H1 (cell line): ENCODE data around the gene ALK. TPM values are rescaled to one million over a fixed set of nuclear protein-coding genes. Genes with fewer than 3 reads are reported as not detected.
A peak's percentile ranks its signal among the peaks of the same experiment; 100 is the strongest.

Source experiments
- CTCF ChIA-PET: fragments of 300-600 bp; sonication (Branson Sonifier 250); formaldehyde crosslinking; loops from one replicate; lab custom pipeline; 2021; ENCODE audit not compliant: partially characterized antibody; lab: Charles Lee
- POLR2A ChIA-PET: fragments of 300-600 bp; sonication (Branson Sonifier 250); formaldehyde crosslinking; loops from one replicate; lab custom pipeline; 2021; ENCODE audit warnings: inconsistent platforms; ENCODE audit not compliant: partially characterized antibody; lab: Charles Lee
- DNase-seq, 2 experiments: peaks; one replicate each; pipeline versions ENCODE4 v3.0.0 to v3.0.0-alpha.2; 2010 to 2022; ENCODE audit warnings: low spot score in 2 of 2, low read depth in 1 of 2, mixed read lengths in 1 of 2
- FAIRE-seq: peaks from 2 replicates; lab custom pipeline; 2011; peaks lifted over from hg19 to GRCh38; lab: Jason Lieb, UNC
- H2AFZ ChIP-seq: 2 replicates; pipeline ENCODE4 v1.8.1; 2012; ENCODE audit warnings: low read length, inconsistent platforms
- H2AK5ac ChIP-seq: 2 replicates; pipeline ENCODE4 v1.6.1; 2013; ENCODE audit warnings: low read depth, low read length
- H2BK120ac ChIP-seq: replicated peaks from 2 replicates; pipeline ENCODE3; 2013; ENCODE audit warnings: low read depth, low read length, inconsistent platforms
- H2BK12ac ChIP-seq: 2 replicates; pipeline ENCODE4 v1.6.1; 2013; ENCODE audit warnings: low read depth, low read length
- H2BK15ac ChIP-seq: 2 replicates; pipeline ENCODE4 v1.6.1; 2013; ENCODE audit warnings: low read length
- H2BK20ac ChIP-seq: 2 replicates; pipeline ENCODE4 v1.6.1; 2013; ENCODE audit warnings: low read length
- H2BK5ac ChIP-seq: 2 replicates; pipeline ENCODE4 v1.6.1; 2013; ENCODE audit warnings: low read depth, low read length
- H3K14ac ChIP-seq: 2 replicates; pipeline ENCODE4 v1.6.1; 2013; ENCODE audit warnings: inconsistent platforms; ENCODE audit not compliant: insufficient read length
- H3K18ac ChIP-seq: 2 replicates; pipeline ENCODE4 v1.6.1; 2013; ENCODE audit warnings: low read length; ENCODE audit errors: extremely low read depth
- H3K23ac ChIP-seq: 2 replicates; pipeline ENCODE4 v1.6.1; 2013; ENCODE audit warnings: inconsistent platforms; ENCODE audit not compliant: insufficient read length
- H3K23me2 ChIP-seq: 2 replicates; pipeline ENCODE4 v1.6.1; 2013; ENCODE audit warnings: low read depth, low read length
- H3K27ac ChIP-seq: 2 replicates; pipeline ENCODE4 v1.6.1; 2011; ENCODE audit warnings: low read depth, low read length, inconsistent platforms
- H3K27me3 ChIP-seq, 4 experiments: replicated peaks in 1 of 4; 1 replicate in 1 of 4; 2 replicates in 3 of 4; pipeline versions ENCODE4 v1.6.1 to v1.8.1; 2011 to 2013; ENCODE audit warnings: low read length in 3 of 4, mild to moderate bottlenecking in 3 of 4, inconsistent platforms in 2 of 4, mixed read lengths in 2 of 4, moderate library complexity in 1 of 4; ENCODE audit not compliant: control insufficient read depth in 3 of 4, insufficient read depth in 3 of 4; ENCODE audit errors: extremely low read depth in 1 of 4
- H3K36me3 ChIP-seq, 4 experiments: 2 replicates each; pipeline versions ENCODE4 v1.6.1 to v1.8.1; 2011 to 2013; ENCODE audit warnings: mild to moderate bottlenecking in 4 of 4, low read length in 3 of 4, moderate library complexity in 2 of 4, control low read depth in 1 of 4, inconsistent platforms in 1 of 4; ENCODE audit not compliant: insufficient read depth in 4 of 4, control insufficient read depth in 2 of 4
- H3K4ac ChIP-seq: replicated peaks from 2 replicates; pipeline ENCODE3; 2013; ENCODE audit warnings: low read length, low read depth, mixed read lengths, inconsistent platforms; ENCODE audit not compliant: insufficient read length
- H3K4me1 ChIP-seq, 4 experiments: replicated peaks in 1 of 4; 1 replicate in 1 of 4; 2 replicates in 3 of 4; pipeline versions ENCODE4 v1.6.1 to v1.8.1; 2011 to 2013; ENCODE audit warnings: low read length in 3 of 4, inconsistent platforms in 2 of 4, mixed read lengths in 1 of 4; ENCODE audit not compliant: insufficient read depth in 4 of 4, control insufficient read depth in 3 of 4
- H3K4me2 ChIP-seq, 2 experiments: 2 replicates each; pipeline versions ENCODE4 v1.6.1 to v1.8.1; 2011 to 2013; ENCODE audit warnings: low read depth in 2 of 2, low read length in 2 of 2, control low read depth in 1 of 2, inconsistent platforms in 1 of 2, mild to moderate bottlenecking in 1 of 2; ENCODE audit not compliant: insufficient read depth in 1 of 2
- H3K4me3 ChIP-seq, 4 experiments: fragments of 200-600, 300-600 bp in 1 of 4; sonication (generic), shearing (Covaris generic), sonication (Bioruptor Twin) in 1 of 4; 2 replicates each; pipeline versions ENCODE4 v1.5.1 to v1.8.1; 2011 to 2016; ENCODE audit warnings: low read length in 4 of 4, low read depth in 3 of 4, control low read depth in 2 of 4, inconsistent platforms in 2 of 4, mild to moderate bottlenecking in 2 of 4, mixed read lengths in 1 of 4, moderate library complexity in 1 of 4; ENCODE audit not compliant: insufficient read depth in 2 of 4; ENCODE audit errors: extremely low read depth in 1 of 4
- H3K56ac ChIP-seq: replicated peaks from 2 replicates; pipeline ENCODE3; 2013; ENCODE audit warnings: low read depth, mild to moderate bottlenecking, mixed read lengths, low read length, inconsistent platforms; ENCODE audit not compliant: insufficient read length
- H3K79me1 ChIP-seq: 2 replicates; pipeline ENCODE4 v1.6.1; 2013; ENCODE audit warnings: low read depth, low read length, control low read depth
- H3K79me2 ChIP-seq, 2 experiments: 2 replicates each; pipeline versions ENCODE4 v1.6.1 to v1.8.1; 2012 to 2013; ENCODE audit warnings: low read length in 2 of 2, mild to moderate bottlenecking in 2 of 2, inconsistent platforms in 1 of 2; ENCODE audit not compliant: insufficient read depth in 2 of 2, control insufficient read depth in 1 of 2
- H3K9ac ChIP-seq, 4 experiments: replicated peaks in 1 of 4; 1 replicate in 1 of 4; 2 replicates in 3 of 4; pipeline versions ENCODE4 v1.6.1 to v1.8.1; 2011 to 2013; ENCODE audit warnings: low read depth in 3 of 4, low read length in 3 of 4, control low read depth in 2 of 4, mild to moderate bottlenecking in 2 of 4, moderate library complexity in 2 of 4, inconsistent platforms in 1 of 4; ENCODE audit errors: extremely low read depth in 1 of 4
- H3K9me3 ChIP-seq, 2 experiments: 2 replicates each; pipeline versions ENCODE4 v1.6.1 to v1.8.1; 2012 to 2013; ENCODE audit warnings: mild to moderate bottlenecking in 2 of 2, moderate library complexity in 2 of 2, control low read depth in 1 of 2, inconsistent platforms in 1 of 2, low read depth in 1 of 2, low read length in 1 of 2, mixed read lengths in 1 of 2; ENCODE audit not compliant: insufficient read depth in 2 of 2
- H4K20me1 ChIP-seq, 2 experiments: replicated peaks in 1 of 2; 2 replicates each; pipeline versions ENCODE3 to v1.8.1; 2011 to 2013; ENCODE audit warnings: inconsistent platforms in 2 of 2, low read length in 2 of 2, mild to moderate bottlenecking in 1 of 2; ENCODE audit not compliant: insufficient read depth in 2 of 2, control insufficient read depth in 1 of 2
- H4K5ac ChIP-seq: 2 replicates; pipeline ENCODE4 v1.6.1; 2013; ENCODE audit warnings: low read length, low read depth, mixed read lengths, inconsistent platforms; ENCODE audit not compliant: insufficient read length
- H4K8ac ChIP-seq: 2 replicates; pipeline ENCODE4 v1.8.0; 2013; ENCODE audit warnings: mild to moderate bottlenecking, moderate library complexity, low read length, inconsistent platforms; ENCODE audit not compliant: insufficient read depth; ENCODE audit errors: extremely low read depth
- H4K91ac ChIP-seq: replicated peaks from 2 replicates; pipeline ENCODE3; 2013; ENCODE audit warnings: low read length, mixed read lengths, inconsistent platforms; ENCODE audit not compliant: insufficient read length
- E2F6 ChIP-seq: IDR thresholded peaks from 2 replicates; pipeline ENCODE4 v1.6.1; 2012; ENCODE audit warnings: inconsistent platforms
- YY1 ChIP-seq: IDR thresholded peaks from 2 replicates; pipeline ENCODE4 v1.6.1; 2011; ENCODE audit warnings: low read depth, mild to moderate bottlenecking, low read length
- WGBS, 2 experiments: shearing (Covaris generic) in 1 of 2; methylation state at CpG; one replicate each; pipeline versions ENCODE4 v1.1.6 to v1.1.7; 2013 to 2015; ENCODE audit warnings: low lambda C conversion rate in 2 of 2, mixed read lengths in 2 of 2, inconsistent platforms in 1 of 2, low coverage in 1 of 2, missing lambda C conversion rate in 1 of 2; ENCODE audit not compliant: insufficient replicate concordance in 2 of 2, insufficient coverage in 1 of 2, insufficient read length in 1 of 2; ENCODE audit errors: extremely low coverage in 1 of 2, missing lambda C conversion rate in 1 of 2; 5-methylcytosine and 5-hydroxymethylcytosine counted together
- polyA plus RNA-seq, 7 experiments: library from polyadenylated mRNA; depleted of rRNA in 3 of 7; stranded (reverse) in 5 of 7; unstranded in 2 of 7; fragments of >200 nt in 5 of 7; fragments of 200-250 nt in 2 of 7; gene quantifications; 1 replicate in 5 of 7; 2 replicates in 1 of 7; 4 replicates in 1 of 7; pipeline versions ENCODE4 v1.2.1 to v1.2.3, GENCODE V29; 2011 to 2013; ENCODE audit warnings: missing spikeins in 2 of 7, mixed read lengths in 2 of 7
- total RNA-seq: library from RNA; stranded (reverse); fragmentation: NEBNext Ultra II Directional; extraction: Animal tissue kit (Norgen Biotek cat#: 25700); gene quantifications from 2 replicates; pipeline ENCODE4 v1.2.1, GENCODE V29; 2021

Gene ALK
- total and polyA plus RNA-seq, 2 of the 8 experiments (the other 6 are each of a cell fraction or from before 2014, with no cell fraction given), result 0.02 to 0.09 TPM

DNA sequence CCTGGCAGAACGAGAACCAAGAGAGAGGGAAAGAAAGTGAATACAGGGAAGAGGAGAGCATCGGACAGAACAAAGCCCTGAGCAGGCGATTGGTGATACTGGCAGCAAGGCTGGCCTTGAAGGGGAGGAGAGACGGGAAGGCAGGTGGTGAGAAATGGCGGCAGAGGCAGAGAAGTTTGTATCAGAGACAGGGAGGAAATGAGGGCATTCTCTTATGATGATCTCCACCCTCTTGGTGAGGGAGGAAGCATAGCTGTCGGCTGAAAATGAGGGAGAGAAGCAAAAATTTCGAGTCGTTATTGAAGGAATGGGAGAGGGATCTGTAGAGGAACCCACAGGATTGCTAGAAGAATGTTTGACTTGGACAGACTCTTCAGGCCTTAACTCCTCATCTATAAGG is 725.6 kb downstream of the ALK start:
- no peaks in the 10 kb centered on the region for H3K79me1 ChIP-seq
- H3K18ac ChIP-seq, result no peak overlapping the region
- H3K36me3 ChIP-seq, result no peaks in the 10 kb centered on the region
- no peak overlapping the region for H3K23ac ChIP-seq
- H3K4me2 ChIP-seq, result no peak overlapping the region
- no peaks in the 10 kb centered on the region for H3K27me3 ChIP-seq
- FAIRE-seq, result no peak
- H4K8ac ChIP-seq, result no peak overlapping the region
- H2BK120ac ChIP-seq, result no peak overlapping the region
- ChIA-PET POLR2A (no interaction called here), CTCF (interaction anchor here (0.6 to 1.5 kb wide), 8 partner anchors 14 to 244 kb away, joined by 3 to 7 read pairs (median 3); no protein-coding TSS in a partner anchor)
- no peaks in the 10 kb centered on the region; the same call in 1 of the 2 replicates for H3K23me2 ChIP-seq
- no peaks in the 10 kb centered on the region for H3K79me2 ChIP-seq
- H3K4me1 ChIP-seq, result no peaks in the 10 kb centered on the region
- H3K9ac ChIP-seq, result no peak overlapping the region
- H2AK5ac ChIP-seq, result no peak overlapping the region
- H4K5ac ChIP-seq, result no peak overlapping the region
- H3K14ac ChIP-seq, result no peak overlapping the region
- no peak overlapping the region for H2AFZ ChIP-seq
- WGBS, 2 experiments, result 87% methylated on average over 8 of the region's 8 CpGs; no CpG with 5 or more reads in 1 of the 2 experiments
- no peak overlapping the region for H4K91ac ChIP-seq
- H3K9me3 ChIP-seq, result no peaks in the 10 kb centered on the region
- no peak for DNase-seq
- H3K4me3 ChIP-seq, result no peak overlapping the region
- no peak overlapping the region for H2BK5ac ChIP-seq
- 0 out of 2 replicates have a peak, but pooled peaks have one; percentile 30 for TF ChIP-seq E2F6
- no peak for TF ChIP-seq YY1
- no peak overlapping the region for H3K4ac ChIP-seq
- H2BK12ac ChIP-seq, result no peak overlapping the region
- H3K27ac ChIP-seq, result no peak overlapping the region
- no peak overlapping the region for H3K56ac ChIP-seq
- H2BK20ac ChIP-seq, result no peak overlapping the region
- H2BK15ac ChIP-seq, result no peak overlapping the region
- no peaks in the 10 kb centered on the region for H4K20me1 ChIP-seq
